ENCODE measurements around the gene SHC2. TPM values are rescaled to one million over a fixed set of nuclear protein-coding genes. Genes with fewer than 3 reads are reported as not detected.

The SHC2 gene
- total and polyA plus RNA-seq, 2 of the 13 experiments (the other 11 are each of a cell fraction or from before 2014, with no cell fraction given), result 9.0 to 18.3 TPM

- no peak for TF ChIP-seq MATR3 (CRISPR knock-in tag; IDR thresholded peaks at IDR 0.05)
- TF ChIP-seq ZNF781 (CRISPR knock-in tag; IDR thresholded peaks at IDR 0.05; ENCODE audit: borderline replicate concordance, not compliant biosample characterization), result no peak
- TF ChIP-seq SNAPC4 (CRISPR knock-in tag; IDR thresholded peaks at IDR 0.05), result no peak
- no peak for TF ChIP-seq FOXA1 (IDR thresholded peaks at IDR 0.05)
- TF ChIP-seq FOXA1 (CRISPR knock-in tag; IDR thresholded peaks at IDR 0.05), result no peak
- no peak for TF ChIP-seq ZNF282 (IDR thresholded peaks at IDR 0.05; ENCODE audit: partially characterized antibody)
- TF ChIP-seq ZNF276 (CRISPR knock-in tag; IDR thresholded peaks at IDR 0.05; ENCODE audit: low read depth), result no peak; the same call in 1 of the 2 replicates
- 0 out of 2 replicates have a peak, but pooled peaks have one; percentile 2 for TF ChIP-seq CEBPG (CRISPR knock-in tag; IDR thresholded peaks at IDR 0.05)
- no peak for TF ChIP-seq CHD2 (IDR thresholded peaks at IDR 0.05; ENCODE audit: low read depth, low read length)
- TF ChIP-seq HNRNPL (IDR thresholded peaks at IDR 0.05; ENCODE audit: low read depth, low read length), result no peak
- TF ChIP-seq, protein P1, sequence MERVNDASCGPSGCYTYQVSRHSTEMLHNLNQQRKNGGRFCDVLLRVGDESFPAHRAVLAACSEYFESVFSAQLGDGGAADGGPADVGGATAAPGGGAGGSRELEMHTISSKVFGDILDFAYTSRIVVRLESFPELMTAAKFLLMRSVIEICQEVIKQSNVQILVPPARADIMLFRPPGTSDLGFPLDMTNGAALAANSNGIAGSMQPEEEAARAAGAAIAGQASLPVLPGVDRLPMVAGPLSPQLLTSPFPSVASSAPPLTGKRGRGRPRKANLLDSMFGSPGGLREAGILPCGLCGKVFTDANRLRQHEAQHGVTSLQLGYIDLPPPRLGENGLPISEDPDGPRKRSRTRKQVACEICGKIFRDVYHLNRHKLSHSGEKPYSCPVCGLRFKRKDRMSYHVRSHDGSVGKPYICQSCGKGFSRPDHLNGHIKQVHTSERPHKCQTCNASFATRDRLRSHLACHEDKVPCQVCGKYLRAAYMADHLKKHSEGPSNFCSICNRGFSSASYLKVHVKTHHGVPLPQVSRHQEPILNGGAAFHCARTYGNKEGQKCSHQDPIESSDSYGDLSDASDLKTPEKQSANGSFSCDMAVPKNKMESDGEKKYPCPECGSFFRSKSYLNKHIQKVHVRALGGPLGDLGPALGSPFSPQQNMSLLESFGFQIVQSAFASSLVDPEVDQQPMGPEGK (CRISPR knock-in tag; IDR thresholded peaks at IDR 0.05), result peak; percentile 58
- peak; percentile 46; the same call in 1 of the 2 replicates for TF ChIP-seq ETS1 (CRISPR knock-in tag; IDR thresholded peaks at IDR 0.05)
- TF ChIP-seq ZBTB42 (CRISPR knock-in tag; IDR thresholded peaks at IDR 0.05), result no peak
- TF ChIP-seq NR2F6 (IDR thresholded peaks at IDR 0.05), result no peak; the same call in 1 of the 2 replicates
- peak; percentile 72 for TF ChIP-seq NR2F6 (CRISPR knock-in tag; IDR thresholded peaks at IDR 0.05)
- TF ChIP-seq ZNF3 (CRISPR knock-in tag; IDR thresholded peaks at IDR 0.05), result no peak
- no peak; the same call in 1 of the 2 replicates for TF ChIP-seq ZNF619 (CRISPR knock-in tag; IDR thresholded peaks at IDR 0.05)
- TF ChIP-seq ISX (CRISPR knock-in tag; conservative IDR thresholded peaks at IDR 0.05), result no peak
Measured at GRCh38 chr19:488505-489417, 27.9 kb upstream of the SHC2 start (continued).
